ENCODE data around the gene POLR2L. TPM values are rescaled to one million over a fixed set of nuclear protein-coding genes. Genes with fewer than 3 reads are reported as not detected.

Gene POLR2L
- total RNA-seq, 2 experiments from 2014 or later = 127 to 140 TPM

DNA sequence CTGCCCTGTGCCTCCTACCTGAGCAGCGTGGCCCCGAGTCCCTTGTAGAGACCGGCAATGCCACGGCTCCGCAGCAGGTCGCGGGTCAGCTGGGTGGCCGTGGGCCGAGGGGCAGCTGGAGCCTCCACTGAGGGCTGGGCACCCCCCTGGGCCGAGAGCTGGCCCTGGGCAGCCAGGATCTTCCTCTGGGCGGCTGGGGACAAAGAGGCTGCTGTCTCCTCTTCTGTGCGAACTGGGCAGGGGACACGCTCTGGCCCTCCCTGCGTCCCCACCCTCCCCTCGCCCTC, 49.9 kb downstream of the POLR2L start:
- ATAC-seq (no peak), DNase-seq (no peak)
- Mint-ChIP-seq H3K9me3 (ENCODE audit: insufficient read depth) (no peaks in the 10 kb centered on the region), H3K4me1 (ENCODE audit: low read depth) (peaks cover 34% of the 10 kb centered on the region), H3K36me3 (ENCODE audit: low read depth) (peaks cover 18% of the 10 kb centered on the region), H3K27me3 (ENCODE audit: low read depth) (no peaks in the 10 kb centered on the region), H3K4me3 (no peak overlapping the region), H3K27ac (no peak overlapping the region)
- ChIA-PET POLR2A (no interaction called here), CTCF (no interaction called here)

- H3K27me3 Mint-ChIP-seq (ENCODE audit: low read depth) = no peaks in the 10 kb centered on the region
- ATAC-seq (no peak), DNase-seq (no peak)
- peaks cover 30% of the 10 kb centered on the region for H3K4me1 Mint-ChIP-seq (ENCODE audit: low read depth)
- peaks cover 18% of the 10 kb centered on the region for H3K36me3 Mint-ChIP-seq (ENCODE audit: low read depth)
- ChIA-PET CTCF (no interaction called here), POLR2A (interaction anchor here (1.2 kb wide), 1 partner anchor 12 kb away, joined by 3 read pairs; no protein-coding TSS in a partner anchor)
- no peak overlapping the region for H3K4me3 Mint-ChIP-seq
- H3K9me3 Mint-ChIP-seq (ENCODE audit: insufficient read depth) = no peaks in the 10 kb centered on the region
- no peak overlapping the region for H3K27ac Mint-ChIP-seq
Measured at GRCh38 chr11:791658-792534, 50.4 kb downstream of the POLR2L start.

GRCh38 chr11:790721-791564, 51.4 kb downstream of the POLR2L start:
- CTCF ChIA-PET = no interaction called here
- Mint-ChIP-seq H3K4me3 (no peak overlapping the region), H3K27ac (no peak overlapping the region), H3K9me3 (ENCODE audit: insufficient read depth) (no peaks in the 10 kb centered on the region), H3K36me3 (ENCODE audit: low read depth) (peaks cover 16% of the 10 kb centered on the region), H3K27me3 (ENCODE audit: low read depth) (no peaks in the 10 kb centered on the region), H3K4me1 (ENCODE audit: low read depth) (peaks cover 23% of the 10 kb centered on the region)
- POLR2A ChIA-PET = interaction anchor here (1.2 kb wide), 1 partner anchor 13 kb away, joined by 3 read pairs; no protein-coding TSS in a partner anchor
- DNase-seq (no peak), ATAC-seq (peak; percentile 21)

GRCh38 chr11:789943-790342, 52.4 kb downstream of the POLR2L start, which contains the start of gene CEND1:
Gene CEND1 (minus strand): TSS chr11:790090. CDS start chr11:788576, 1,514 bp downstream.
- CTCF ChIA-PET = no interaction called here
- H3K9me3 Mint-ChIP-seq (ENCODE audit: insufficient read depth) = no peaks in the 10 kb centered on the region
- ATAC-seq (peak; percentile 47), DNase-seq (peak; percentile 54)
- H3K4me1 Mint-ChIP-seq (ENCODE audit: low read depth) = peaks cover 23% of the 10 kb centered on the region
- POLR2A ChIA-PET = interaction anchor here (1.0 kb wide), 1 partner anchor 262 kb away, joined by 3 read pairs; no protein-coding TSS in a partner anchor
- no peak within 1 kb of the TSS for H3K27ac Mint-ChIP-seq
- peaks cover 16% of the 10 kb centered on the region for H3K36me3 Mint-ChIP-seq (ENCODE audit: low read depth)
- peak within 1 kb of the TSS; percentile 38 for H3K4me3 Mint-ChIP-seq
- no peaks in the 10 kb centered on the region for H3K27me3 Mint-ChIP-seq (ENCODE audit: low read depth)

Other genes with a start within 250 kb of the POLR2L start
- 100 to 1,000 TPM; 120 to 136 TPM for gene IRF7, start 226.6 kb downstream of the POLR2L start, total RNA-seq
- not detected for gene CDHR5, start 217.6 kb downstream of the POLR2L start, total RNA-seq
- gene SCT, start 215.3 kb downstream of the POLR2L start, total RNA-seq = not detected
- under 1 TPM; 0.42 to 0.76 TPM for gene DRD4, start 205.3 kb downstream of the POLR2L start, total RNA-seq
- 10 to 100 TPM; 34.1 to 36.7 TPM for gene DEAF1, start 147.3 kb downstream of the POLR2L start, total RNA-seq
- 10 to 100 TPM; 27.1 to 29.8 TPM for gene TMEM80, start 146.7 kb downstream of the POLR2L start, total RNA-seq
- 10 to 100 TPM; 13.9 to 15.0 TPM for gene EPS8L2, start 136.3 kb downstream of the POLR2L start, total RNA-seq
- 100 to 1,000 TPM; 278 to 289 TPM for gene TALDO1, start 95.1 kb downstream of the POLR2L start, total RNA-seq
- 10 to 100 TPM; 52.1 to 63.2 TPM for gene GATD1, start 65.0 kb downstream of the POLR2L start, total RNA-seq
- gene CEND1, start 52.4 kb downstream of the POLR2L start, total RNA-seq = 1 to 10 TPM in 1 of 2 experiments, under 1 TPM in 1; 0.61 to 1.9 TPM
- 10 to 100 TPM; 51.2 to 56.4 TPM for gene SLC25A22, start 44.2 kb downstream of the POLR2L start, total RNA-seq
- gene PIDD1, start 37.3 kb downstream of the POLR2L start, total RNA-seq = 10 to 100 TPM; 59.3 to 60.5 TPM
- 1,000 to 10,000 TPM; 2,268 to 2,338 TPM for gene RPLP2, start 32.6 kb downstream of the POLR2L start, total RNA-seq
- 10 to 100 TPM; 67.3 to 76.6 TPM for gene PNPLA2, start 23.6 kb downstream of the POLR2L start, total RNA-seq
- 10 to 100 TPM; 17.2 to 18.7 TPM for gene CRACR2B, start 14.6 kb downstream of the POLR2L start, total RNA-seq
- 10 to 100 TPM; 27.0 to 29.7 TPM for gene CD151, start 9.6 kb downstream of the POLR2L start, total RNA-seq
- 10 to 100 TPM; 20.0 to 21.7 TPM for gene TSPAN4, start 323 bp upstream of the POLR2L start, total RNA-seq
- gene CHID1, start 68.3 kb upstream of the POLR2L start, total RNA-seq = 10 to 100 TPM; 46.1 to 48.4 TPM
- 10 to 100 TPM; 40.1 to 54.0 TPM for gene AP2A2, start 83.3 kb upstream of the POLR2L start, total RNA-seq
- not detected for gene MUC6, start 194.2 kb upstream of the POLR2L start, total RNA-seq
- gene MUC2, start 232.3 kb upstream of the POLR2L start, total RNA-seq = not detected

All from activated CD8-positive, alpha-beta T cell treated with anti-CD3 and anti-CD28 coated beads, Interleukin-2, amount 10 ng/mL, durations not matched to agents 7 days and 5 days (primary cell).